Amniotic epithelial cell (primary cell): ENCODE results near the gene FAM228B.
A peak's percentile ranks its signal among the peaks of the same experiment; 100 is the strongest.
"Not testable (repeated sequence)": the region's sequence is repeated elsewhere in the genome, so short reads cannot be mapped to it uniquely, and the experiment has no call there.

ENCODE experiments used
- DNase-seq: peaks from one replicate; pipeline ENCODE4 v3.0.0-alpha.2; 2010; ENCODE audit warnings: low read depth

The FAM228B gene

GRCh38 chr2:24102677-24103076 lies 20.6 kb upstream of the FAM228B start:
- no peak for DNase-seq

- DNase-seq: no peak
These were observed 19.1 kb upstream of the FAM228B start for GRCh38 chr2:24104110-24104650.

- DNase-seq: no peak
These were observed 18.4 kb upstream of the FAM228B start for GRCh38 chr2:24104906-24105305.

GRCh38 chr2:24105816-24106215 lies 17.5 kb upstream of the FAM228B start:
- peak; percentile 46 for DNase-seq

- DNase-seq: no peak
These were observed 16.5 kb upstream of the FAM228B start for GRCh38 chr2:24106786-24107185.

- DNase-seq: no peak
These were observed 15.9 kb upstream of the FAM228B start for GRCh38 chr2:24107336-24107735.

GRCh38 chr2:24109431-24109830 lies 13.8 kb upstream of the FAM228B start:
- DNase-seq: not testable (repeated sequence)

GRCh38 chr2:24110660-24111303 lies 12.5 kb upstream of the FAM228B start:
- no peak for DNase-seq

- peak; percentile 10 for DNase-seq
These were observed 11.8 kb upstream of the FAM228B start for GRCh38 chr2:24111407-24111901.

- DNase-seq: peak; percentile 83
These were observed 8.2 kb upstream of the FAM228B start for GRCh38 chr2:24115057-24115456.

GRCh38 chr2:24117902-24118301 lies 5.4 kb upstream of the FAM228B start:
- DNase-seq: no peak

GRCh38 chr2:24121066-24121465 lies 2.2 kb upstream of the FAM228B start:
- no peak for DNase-seq

- no peak for DNase-seq
These were observed 1.8 kb upstream of the FAM228B start for GRCh38 chr2:24121469-24121868.

GRCh38 chr2:24122366-24123194 lies 689 bp upstream of the FAM228B start:
- DNase-seq: no peak

GRCh38 chr2:24123922-24124580 lies 782 bp downstream of the FAM228B start:
- peak; percentile 32 for DNase-seq

GRCh38 chr2:24125956-24126355 lies 2.7 kb downstream of the FAM228B start:
- DNase-seq: no peak

GRCh38 chr2:24132543-24132942 lies 9.3 kb downstream of the FAM228B start:
- no peak for DNase-seq

GRCh38 chr2:24140305-24140704 lies 17.0 kb downstream of the FAM228B start:
- DNase-seq: peak; percentile 79

GRCh38 chr2:24147364-24147763 lies 24.1 kb downstream of the FAM228B start:
- no peak for DNase-seq

GRCh38 chr2:24152413-24153197 lies 29.3 kb downstream of the FAM228B start:
- DNase-seq: no peak

- no peak for DNase-seq
These were observed 30.2 kb downstream of the FAM228B start for GRCh38 chr2:24153478-24153877.

- DNase-seq: no peak
These were observed 34.9 kb downstream of the FAM228B start for GRCh38 chr2:24158131-24158530.
